Measurements from ENCODE around the gene ACP6.
A peak's percentile ranks its signal among the peaks of the same experiment; 100 is the strongest.
"Not testable (repeated sequence)": the region's sequence is repeated elsewhere in the genome, so short reads cannot be mapped to it uniquely, and the experiment has no call there.

The ACP6 gene

GRCh38 chr1:147619741-147620140 is 50.6 kb downstream of the ACP6 start:
- DNase-seq = no peak

GRCh38 chr1:147618771-147619170 is 51.6 kb downstream of the ACP6 start:
- DNase-seq = no peak

GRCh38 chr1:147618077-147618569 is 52.2 kb downstream of the ACP6 start:
- DNase-seq = peak; percentile 60

DNA sequence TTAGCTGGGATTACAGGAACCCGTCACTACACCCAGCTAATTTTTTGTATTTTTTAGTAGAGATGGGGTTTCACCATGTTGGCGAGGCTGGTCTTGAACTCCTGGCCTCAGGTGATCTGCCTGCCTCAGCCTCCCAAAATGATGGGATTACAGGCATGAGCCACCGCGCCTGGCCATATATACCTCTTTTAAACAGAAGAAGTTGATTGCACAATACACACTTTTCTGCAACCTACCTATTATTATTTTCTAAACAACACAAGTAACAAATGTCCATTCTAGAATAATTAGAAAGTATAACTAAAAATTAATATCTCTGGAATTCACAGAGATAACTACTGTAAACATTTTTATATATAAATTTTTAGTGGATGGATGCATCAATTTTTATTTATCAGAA is 55.4 kb downstream of the ACP6 start:
- DNase-seq = not testable (repeated sequence)

DNA sequence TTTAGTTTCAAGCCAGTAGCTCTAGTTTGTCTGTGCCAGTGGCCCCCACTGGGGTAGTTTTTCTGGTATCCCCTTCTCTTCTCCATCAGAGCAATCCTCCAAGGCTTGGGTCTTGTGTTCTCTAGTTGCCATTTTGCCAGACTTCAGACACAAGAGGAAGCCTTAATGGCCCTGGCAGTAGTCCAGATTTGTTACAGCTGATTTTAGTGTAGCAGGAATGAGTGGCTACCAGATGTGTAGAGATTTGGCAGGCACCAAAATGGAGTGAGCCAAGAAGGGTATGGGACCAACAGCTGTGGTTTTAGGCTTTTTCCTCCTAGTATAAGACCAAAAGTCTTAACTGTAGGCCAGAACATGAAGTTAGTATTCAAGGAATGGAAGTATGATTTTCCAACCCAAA is 56.8 kb downstream of the ACP6 start:
- DNase-seq = no peak

- no peak for DNase-seq
Measured at GRCh38 chr1:147612366-147612765, 58.0 kb downstream of the ACP6 start.

GRCh38 chr1:147611586-147611985 is 58.7 kb downstream of the ACP6 start:
- DNase-seq = no peak

DNA sequence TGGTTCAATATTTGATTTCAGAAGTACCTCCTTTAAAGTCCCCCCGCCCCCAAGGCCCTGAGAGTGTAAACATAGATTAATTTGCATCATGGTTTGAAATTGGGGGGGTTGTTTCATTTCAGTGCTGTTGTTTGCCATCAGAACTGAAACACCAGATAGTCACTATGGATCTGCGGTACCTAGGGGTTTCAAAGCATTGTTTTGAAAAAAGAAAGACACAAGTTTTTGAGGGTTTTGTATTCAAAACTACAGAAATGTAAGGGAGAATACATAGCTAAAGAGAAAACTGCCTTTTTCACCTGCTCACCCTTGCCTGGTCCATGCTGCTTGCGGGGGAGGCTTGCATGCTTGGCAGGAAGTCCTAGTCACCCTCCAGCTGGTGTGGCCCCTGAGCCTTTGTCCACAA is 59.3 kb downstream of the ACP6 start:
- no peak for DNase-seq

- DNase-seq = no peak
Measured at GRCh38 chr1:147609358-147609757, 61.0 kb downstream of the ACP6 start.

GRCh38 chr1:147608596-147608995 is 61.7 kb downstream of the ACP6 start:
- DNase-seq = no peak

DNA sequence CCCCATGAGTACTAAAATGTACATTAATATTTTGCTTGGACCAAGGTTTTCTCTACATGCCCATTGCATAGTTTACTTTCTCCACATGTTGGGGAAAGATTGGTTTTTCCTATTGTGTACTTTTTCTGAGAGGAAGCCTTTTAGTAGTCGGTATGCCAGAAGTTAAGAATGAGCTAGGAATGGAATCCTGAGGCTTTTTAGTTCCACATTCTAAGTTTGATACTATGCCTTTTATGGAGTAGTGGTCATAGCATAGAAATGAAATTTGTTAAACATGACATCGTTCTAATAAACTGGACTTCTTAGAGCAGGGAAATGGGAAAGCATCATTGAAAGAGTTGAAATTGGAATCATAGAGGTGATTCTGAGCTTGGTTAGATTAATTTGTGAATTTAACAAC is 64.7 kb downstream of the ACP6 start:
- DNase-seq = no peak

DNA sequence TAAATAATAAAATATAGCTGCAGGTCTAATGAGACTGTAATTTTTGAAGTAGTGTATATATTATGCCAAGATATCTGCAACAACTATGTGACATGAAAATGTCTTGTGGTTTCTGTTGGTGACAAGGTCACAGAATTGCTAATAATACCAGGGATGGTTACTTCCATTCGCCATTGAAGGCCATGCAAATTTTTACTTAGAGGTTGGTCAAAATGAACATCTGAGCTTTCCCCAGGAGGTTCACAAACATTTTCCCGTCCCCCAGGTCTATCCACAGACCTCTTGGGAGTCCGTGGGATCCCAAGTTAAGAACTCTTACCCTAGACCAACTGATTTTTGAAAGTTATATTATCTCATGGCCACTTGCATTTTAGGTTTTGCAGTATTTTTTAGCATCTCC is 66.3 kb downstream of the ACP6 start:
- DNase-seq = no peak

DNA sequence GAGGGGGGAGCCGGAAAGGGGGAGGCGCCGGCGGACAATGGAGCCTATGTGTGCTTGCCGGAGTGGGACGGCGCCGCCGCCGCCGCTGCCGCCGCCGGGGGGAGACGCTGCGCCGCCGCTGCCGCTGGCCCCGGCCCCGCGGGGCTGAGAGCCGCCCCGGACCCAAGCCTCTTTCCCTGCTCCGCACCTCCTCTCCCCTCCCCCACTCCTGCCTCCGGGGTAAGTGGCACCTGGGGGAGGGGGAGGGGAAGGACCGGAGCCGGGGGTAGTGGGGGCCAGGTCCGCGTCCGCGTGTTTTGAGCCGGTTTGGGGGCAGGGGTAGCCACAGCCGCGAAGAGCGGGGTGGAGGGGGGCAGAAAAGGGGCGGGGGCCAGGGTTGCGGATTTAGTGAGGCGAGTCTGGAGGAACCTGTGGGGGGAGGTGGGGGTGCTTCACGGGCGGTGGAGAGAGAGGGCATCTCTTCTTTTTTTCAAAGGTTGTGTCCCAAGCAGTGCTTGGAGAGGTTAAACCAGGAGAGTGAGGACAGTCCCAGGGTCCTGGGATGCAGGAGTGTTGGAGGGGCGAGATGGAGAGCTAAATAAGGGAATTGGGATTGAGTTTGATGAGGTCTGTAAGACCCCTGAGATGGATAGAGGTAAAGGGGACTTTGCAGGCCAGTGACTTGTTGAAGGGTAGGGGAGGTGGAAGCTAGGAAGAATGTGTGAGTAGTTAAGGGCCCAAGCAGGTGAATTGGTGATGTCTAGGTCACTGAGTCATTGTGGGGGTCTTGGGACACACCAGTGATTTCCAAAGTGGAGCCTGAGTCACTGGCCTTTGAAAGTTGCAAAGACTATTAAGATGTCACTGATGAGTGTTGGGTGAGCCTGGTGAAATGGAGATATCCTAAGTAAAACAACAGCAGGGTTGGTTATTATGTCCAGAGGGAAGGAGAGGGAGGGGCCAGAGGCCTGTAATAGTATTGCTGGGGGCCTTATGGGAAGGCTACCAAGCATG is 69.9 kb downstream of the ACP6 start:
- no peak for DNase-seq

DNA sequence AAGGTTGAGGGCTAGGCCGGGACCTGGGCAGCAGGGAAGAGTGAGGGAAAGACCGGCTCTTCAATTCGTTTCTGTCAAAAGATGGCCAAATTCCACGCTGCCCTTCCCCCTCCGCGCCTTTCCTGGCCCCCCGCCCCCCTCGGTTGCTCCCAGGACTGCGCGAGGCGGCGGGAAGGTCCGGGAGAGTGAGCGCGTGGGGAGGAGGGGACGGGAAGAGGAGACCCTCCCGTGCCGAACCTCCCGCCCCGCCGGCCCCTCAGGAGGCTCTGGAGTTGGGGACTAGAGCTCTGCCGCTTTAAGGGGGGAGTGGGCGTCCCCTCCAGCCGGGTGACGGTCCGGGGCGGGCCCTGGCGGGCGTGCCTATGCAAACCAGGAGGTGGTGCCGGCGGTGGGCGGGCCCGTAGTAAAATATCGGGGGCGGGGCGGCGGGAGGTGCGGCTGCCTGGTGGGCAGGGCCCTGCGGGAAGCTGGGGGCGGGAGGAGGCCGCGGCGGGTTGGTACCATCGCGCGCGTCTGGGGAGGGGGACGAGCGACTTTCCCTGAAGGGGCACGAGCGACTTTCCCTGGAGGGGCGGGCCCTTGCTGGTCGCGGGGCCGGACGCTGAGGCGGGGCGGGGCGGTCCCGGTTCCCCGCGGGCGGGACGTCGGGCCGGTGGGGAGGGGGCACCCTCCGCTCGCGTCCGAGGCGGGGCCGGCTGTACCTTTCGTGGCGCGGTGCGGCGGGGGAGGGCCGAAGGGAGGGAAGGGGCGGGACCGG is 70.8 kb downstream of the ACP6 start:
- peak; percentile 96 for DNase-seq

GRCh38 chr1:147598621-147599361 is 71.5 kb downstream of the ACP6 start:
- peak; percentile 20 for DNase-seq

GRCh38 chr1:147597010-147597409 is 73.3 kb downstream of the ACP6 start:
- no peak for DNase-seq
